GM18519 (cell line): ENCODE data around the gene GLRA3.
"Not testable (repeated sequence)": the region's sequence is repeated elsewhere in the genome, so short reads cannot be mapped to it uniquely, and the experiment has no call there.

Experiments
- ATAC-seq: cut with Tn5 transposase; IDR thresholded peaks from one replicate; pipeline ENCODE4 v1.9.1; 2021; ENCODE audit warnings: mild to moderate bottlenecking, moderate library complexity; ENCODE audit not compliant: unreplicated experiment, low FRiP score

GLRA3 gene

DNA sequence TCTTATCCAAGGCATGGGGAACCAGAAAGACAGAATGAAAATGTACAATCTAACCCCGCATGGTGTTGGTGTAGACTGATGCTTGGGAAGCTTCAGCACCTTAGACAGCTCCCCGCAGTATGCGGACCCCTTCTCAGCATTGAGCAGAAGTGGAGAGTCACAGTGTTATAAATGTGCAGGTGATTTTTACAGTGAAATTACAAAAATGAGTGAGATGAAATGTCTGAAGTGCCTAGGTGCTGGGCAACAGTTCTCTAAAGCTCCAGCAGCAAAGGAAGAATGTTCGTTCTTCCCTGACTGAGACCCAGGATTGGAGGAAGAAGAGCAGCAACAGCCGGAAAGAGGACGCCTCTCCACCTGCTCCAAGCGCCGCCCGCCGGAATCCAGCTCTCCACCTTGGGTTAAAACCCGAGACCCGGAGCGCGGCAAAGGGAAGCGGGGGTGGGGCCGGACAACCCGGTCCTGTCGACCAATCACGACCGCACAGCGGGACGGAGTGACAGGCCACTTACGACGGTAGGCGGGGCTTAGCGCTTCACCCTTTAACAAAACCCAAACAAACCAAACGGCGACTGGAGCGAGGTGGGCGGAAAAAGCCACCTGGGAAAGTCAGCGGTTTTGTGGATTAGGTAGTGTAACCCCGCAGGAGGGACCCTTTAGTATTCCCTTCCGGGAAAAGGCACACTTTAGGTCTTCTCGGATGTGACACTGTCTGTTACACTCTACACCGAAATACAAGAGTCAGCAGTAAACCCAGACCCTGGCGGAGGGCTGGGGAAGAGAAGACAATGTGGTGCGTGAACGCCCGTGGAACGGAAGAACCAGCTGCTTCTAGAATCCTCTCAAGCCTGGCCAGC, at the start of gene GLRA3:
GLRA3 (minus strand) TSS at position 403 of the 857 bp plus-strand sequence. CDS start 436 bp downstream, outside the sequence.
- no peak for ATAC-seq

DNA sequence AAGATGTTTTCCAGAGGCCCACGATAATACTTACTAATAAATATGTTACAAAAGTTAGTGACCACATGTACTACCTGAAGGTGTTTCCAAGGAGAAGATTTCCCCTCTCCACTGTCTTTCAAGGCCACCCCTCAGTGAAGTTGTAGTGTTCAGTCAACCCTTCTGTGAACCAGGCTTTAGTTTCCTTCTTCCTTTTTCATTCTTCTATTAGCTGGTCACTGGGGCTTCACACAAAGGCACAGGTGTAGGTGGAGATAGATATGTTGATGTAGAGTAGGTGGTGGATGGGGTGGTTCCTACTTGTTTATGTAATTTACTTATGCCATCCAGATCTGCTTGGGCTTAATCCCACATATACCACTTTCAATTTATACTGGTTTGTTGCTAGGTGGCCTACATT, 45.9 kb upstream of the GLRA3 start:
- ATAC-seq, result no peak

DNA sequence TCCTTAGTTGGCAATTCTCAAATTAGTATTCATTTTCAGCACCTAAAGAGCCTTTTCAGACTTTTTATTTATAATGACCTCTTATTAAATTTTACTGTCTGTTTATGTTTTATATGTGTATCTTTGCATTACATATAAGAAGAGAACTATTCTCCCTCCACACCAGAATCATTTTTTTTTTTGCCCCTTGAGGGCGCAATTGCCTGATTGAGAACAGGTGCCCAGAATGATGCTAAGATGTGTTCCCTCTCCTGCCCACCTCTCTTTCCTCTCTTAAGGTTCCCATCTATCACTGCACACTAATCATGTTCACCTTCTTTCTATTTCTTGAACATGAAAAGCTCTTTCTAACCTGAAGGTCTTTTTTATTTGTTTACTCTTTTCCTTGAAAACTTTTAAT, 44.9 kb upstream of the GLRA3 start:
- no peak for ATAC-seq

DNA sequence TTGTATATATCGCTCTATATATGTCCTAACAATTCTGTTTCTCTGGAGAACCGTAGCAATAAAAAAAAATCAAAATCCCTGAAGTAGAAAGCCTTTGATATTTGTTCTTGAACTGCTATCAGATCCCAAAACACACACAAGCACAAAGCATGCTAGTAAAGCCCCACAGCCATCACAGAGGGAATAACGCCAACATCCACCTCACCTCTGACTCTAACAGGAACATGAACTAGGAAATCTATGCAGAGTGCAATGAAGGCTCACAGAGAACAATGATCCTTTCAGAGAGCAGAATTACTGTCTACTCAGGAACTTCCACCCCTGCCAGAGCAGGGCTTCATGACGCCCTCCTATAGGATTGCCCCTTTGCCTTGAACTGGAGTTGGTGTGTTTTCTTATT, 44.1 kb upstream of the GLRA3 start:
- not testable (repeated sequence) for ATAC-seq

DNA sequence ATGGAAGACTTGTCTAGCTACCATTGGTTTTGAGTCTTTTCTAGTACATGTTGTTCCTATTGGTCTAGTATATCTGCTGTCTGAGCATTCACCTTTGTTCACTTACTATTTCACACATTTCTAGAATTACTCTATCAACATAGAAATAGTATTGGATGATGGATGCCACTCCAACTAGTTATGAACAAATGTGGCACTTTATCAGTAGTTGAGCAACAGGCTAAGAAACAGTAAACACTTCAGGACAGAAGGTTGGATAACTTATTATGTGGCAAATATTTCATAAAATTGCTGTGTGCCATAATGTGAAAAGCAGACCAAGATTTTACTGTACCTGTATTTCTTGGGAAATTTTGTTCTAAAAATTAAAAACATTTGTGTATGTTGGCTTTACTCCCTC, 42.4 kb upstream of the GLRA3 start:
- ATAC-seq, result no peak

DNA sequence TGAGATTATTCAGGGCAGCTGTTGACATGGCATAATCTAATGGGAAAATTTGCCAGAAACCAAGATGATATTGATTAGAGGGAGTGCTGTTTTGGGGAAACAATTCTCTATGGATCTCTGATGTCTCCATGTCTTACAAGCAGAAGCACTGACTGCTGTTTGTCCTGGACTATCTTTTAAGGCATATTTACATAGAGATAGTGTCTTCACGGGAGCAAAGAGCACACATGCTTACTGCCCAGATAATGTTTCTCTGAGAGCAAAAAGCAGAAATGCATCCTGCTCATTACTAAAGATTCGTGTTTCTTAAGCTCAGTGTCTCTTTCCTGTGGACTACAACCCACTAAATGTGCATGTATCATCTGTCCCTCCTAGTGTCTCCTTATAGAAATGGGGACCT, 41.3 kb upstream of the GLRA3 start:
- ATAC-seq, result no peak

DNA sequence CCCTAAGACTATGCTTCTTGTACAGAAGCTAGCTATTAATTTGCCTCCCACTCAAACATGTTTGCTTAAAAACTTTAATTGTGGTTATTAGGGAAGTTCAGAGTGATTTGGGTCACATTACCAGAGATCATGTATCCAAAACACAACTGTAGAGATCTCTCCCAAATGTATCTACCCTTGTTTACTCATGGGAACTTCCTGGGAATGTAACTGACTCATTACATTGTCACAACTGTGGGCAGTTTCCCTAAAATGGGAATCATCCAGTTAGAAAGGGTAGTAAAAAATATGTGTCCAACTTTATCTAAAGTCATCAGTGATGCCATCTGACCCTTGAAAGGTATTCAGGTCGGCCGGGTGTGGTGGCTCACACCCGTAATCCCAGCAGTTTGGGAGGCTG, 40.3 kb upstream of the GLRA3 start:
- no peak for ATAC-seq

DNA sequence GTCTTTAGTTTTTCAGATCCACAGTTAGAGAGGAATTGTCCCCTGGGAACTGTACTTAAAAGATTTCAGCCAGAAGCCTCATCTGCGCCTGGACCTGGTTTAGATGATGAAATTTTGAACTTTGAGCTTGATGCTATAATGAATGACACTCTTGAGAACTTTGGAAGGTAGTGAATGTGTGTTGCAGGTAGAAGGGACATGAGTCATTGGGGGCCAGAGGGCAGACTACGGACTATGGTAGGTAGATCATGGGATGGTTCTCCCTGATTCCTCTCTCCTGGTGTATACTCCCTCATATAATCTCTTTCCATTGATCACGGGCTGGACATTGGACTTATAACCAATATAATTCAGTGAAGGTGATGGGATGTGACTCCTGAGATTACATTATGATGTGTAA, 38.9 kb upstream of the GLRA3 start:
- ATAC-seq, result no peak

DNA sequence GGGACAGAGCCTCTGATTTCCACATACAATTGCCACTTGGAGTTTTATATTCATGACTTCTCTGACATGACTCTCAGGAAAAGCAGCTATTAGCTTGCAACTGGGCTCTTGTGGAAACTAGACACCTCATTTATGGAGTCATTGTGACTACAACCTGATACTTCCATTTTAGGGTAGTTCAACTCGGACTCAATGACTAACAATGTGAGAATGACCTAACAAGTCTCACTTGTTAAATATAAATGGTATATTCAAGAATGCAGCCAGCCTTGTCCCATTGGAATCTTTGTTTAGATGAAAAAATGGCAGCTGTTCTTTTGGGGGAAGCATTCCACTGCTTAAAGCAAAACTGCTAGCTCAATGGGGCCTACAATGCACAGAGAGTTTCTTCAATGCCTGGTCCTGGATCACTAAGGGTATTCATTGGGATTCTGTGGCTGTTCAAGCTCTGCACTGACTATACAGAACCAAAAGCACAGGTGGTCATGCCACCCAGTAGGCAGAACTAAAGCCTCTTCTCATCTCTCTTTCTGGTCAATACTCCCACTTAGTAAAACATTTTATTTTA, 36.5 kb upstream of the GLRA3 start:
- ATAC-seq, result no peak

DNA sequence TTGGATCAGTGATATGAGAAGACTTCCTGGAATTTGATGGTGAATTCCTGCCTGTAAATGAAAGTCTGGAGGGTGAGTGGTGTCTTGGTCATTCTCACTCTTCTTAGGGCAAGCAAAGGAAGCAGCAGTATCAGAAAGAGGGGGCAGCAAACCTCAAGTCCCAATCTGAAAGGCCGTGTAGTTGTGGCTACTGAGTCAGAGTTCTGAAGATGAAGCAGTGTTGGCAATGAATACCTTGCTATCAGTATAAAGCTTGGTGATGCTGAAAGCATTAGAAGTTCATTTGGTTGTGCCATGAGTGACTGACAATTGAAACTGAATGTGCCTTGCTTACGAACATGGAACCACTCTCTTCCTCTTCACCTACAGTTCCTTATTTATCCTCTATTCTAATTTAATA, 35.0 kb upstream of the GLRA3 start:
- no peak for ATAC-seq

DNA sequence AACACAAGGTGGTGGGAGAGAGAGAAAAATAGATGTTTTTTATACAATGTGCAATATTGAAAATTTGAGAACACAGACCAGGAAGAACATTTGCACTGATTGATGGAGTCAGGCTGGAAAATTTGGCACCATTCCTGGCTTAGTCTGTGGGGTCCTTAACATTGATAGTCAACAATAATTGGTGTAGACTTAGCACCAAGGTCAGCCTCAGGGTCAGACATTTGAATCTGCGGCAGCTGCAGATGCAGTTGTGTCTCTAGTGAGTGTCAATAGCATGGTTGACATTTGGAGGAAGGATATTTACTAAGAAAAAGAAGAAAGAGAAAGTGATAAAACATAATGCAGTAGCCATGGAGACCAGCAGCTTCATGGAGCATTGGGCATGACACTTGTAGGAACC, 31.5 kb upstream of the GLRA3 start:
- ATAC-seq, result no peak

DNA sequence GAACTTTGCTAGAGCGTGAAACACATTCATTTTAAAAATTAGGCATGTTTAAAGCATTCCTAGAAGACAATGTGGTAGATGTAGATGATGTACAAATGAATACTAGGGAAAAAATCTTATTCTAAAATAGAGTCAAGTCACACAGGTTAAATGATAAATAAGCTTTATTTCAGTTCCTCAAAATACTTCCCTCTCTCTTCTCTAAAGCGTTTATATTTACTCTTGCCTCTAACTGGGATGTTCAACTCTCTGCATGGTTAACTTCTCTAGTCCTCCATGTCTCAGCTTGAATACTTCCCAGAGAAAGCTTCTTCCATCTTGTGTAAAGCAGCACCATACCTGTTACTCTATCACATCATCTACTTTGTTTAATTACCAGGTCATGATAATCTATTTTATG, 30.9 kb upstream of the GLRA3 start:
- ATAC-seq, result no peak

DNA sequence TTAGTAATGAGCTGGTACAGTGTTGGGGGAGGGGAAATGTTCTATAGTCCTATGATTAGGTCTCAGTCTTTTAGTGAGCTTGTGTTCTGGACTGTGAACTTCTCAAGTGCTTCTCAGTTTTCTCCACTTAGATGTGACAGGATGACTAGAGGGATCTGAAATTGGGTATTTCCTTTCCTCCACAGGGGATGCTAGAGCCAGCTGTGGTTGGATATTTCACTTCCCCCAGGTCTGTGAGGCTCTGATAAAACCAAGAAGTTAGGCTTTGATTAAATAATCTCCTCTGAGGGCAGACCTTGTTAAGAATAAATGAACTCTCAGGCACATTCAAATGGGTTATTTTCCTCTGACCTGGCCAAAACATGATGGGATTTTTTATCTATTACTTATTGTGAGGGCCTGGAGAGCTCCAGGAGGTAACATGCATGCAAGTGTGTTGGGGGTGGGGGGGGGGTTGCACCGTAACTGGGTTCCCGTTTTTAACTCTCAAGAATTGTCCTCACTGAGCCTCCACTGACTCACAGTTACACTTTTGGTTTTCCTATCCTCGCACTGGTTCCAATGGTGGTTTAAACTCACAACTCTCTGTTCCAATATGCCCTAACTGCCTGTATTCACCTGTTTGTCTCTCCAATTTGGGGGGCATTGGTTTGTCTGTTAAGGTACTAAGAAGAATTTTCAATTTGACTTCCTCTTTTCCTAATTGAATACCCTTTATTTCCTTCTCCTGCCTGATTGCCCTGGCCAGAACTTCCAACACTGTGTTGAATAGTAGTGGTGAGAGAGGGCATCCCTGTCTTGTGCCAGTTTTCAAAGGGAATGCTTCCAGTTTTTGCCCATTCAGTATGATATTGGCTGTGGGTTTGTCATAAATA, 28.1 kb upstream of the GLRA3 start:
- ATAC-seq, result no peak

DNA sequence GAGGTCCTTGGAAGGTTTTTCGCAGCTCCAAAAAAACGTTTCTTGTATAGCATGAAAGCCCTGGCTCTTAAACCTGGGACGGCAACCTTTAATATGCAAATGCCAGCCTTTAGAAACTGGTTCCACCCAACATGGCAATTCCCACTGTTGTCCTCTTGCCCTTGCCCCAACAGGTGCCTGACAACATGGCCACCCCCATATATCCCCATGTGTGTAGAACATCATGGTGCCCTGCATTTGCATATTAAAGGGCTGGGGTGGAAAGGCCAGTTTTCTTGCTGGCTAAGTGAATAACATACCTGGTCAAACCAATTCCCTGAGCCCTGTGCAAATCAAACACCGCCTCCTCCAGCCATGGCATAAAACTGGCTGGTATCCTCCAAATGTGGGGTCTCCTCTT, 26.0 kb upstream of the GLRA3 start:
- ATAC-seq, result no peak

DNA sequence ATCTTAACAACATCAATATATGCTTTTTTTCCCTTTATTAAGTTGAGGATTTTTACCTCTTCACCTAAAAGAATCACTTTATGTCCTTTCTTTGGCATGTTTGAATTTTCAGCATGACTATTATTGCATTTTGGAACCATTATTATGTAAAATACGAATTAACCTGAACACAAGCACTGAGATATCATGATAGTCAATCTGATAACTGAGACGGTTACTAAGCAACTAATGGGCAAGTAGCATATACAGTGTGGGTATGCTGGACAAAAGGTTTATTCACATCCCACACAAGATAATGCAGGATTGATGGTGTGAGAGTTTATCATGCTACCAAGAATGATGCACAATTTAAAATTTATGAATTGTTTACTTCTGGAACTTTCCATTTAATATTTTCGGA, 24.6 kb upstream of the GLRA3 start:
- no peak for ATAC-seq

DNA sequence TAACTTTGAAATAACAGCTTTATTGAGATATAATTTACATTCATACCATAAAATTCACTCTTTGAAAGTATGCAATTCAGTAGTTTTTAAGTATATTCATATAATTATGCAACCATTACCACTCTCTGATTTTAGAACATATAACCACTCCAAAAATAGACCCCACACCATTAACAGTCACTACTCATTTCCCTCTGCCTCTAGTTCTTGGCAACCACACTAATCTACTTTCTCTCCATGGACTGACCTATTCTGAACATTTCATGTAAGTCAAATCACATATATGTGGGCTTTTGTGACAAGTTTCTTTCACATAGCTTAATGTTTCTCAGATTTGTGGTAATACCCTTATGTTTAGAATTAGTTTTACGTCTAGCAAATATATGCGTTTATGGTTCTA, 19.5 kb upstream of the GLRA3 start:
- no peak for ATAC-seq

DNA sequence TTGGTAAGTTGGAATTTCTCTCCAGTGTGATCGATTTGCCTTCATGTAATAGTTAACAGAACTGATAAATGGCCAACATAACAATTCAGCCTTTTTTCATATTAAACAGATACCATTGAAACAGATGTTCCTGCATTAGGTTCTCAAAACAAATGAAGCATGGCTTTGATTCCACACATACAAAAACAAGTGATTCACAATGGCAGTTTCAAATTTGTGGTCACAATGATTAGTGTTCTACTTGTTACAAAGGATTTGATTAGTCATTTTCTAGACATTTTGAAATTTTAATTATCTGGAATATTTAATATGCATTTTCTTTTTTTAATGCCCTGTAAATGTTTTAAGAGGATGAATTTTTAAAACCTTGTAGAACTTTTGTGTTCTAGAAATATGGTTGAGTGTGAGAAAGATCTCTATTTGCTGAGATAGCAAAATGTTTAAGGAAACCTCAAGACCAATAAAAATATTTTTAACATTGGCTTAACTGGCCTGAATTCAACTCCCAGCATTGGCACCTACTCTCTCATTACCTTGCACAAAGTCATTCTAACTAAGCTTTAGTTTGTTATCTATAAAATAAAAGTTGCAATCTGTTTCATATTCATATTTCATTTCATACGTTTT, 18.9 kb upstream of the GLRA3 start:
- no peak for ATAC-seq

DNA sequence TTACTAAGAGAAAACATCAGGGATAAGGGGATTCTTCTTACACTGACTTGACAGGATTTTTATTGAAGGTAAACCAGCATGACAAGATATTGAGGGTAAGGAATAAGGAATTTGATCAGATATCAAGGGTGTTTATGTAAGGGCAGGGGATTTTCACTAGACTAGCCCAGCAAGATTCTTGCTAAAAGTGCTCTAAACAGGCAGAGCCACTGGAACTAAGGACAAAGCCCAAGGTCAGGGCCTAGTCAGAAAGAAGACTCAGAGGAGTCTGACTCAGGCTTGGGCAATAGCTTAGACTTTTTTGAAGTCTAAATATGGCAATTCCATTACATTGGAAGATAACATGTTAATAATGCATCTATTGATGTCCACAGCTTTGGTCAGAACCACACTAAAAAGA, 6.5 kb upstream of the GLRA3 start:
- no peak for ATAC-seq

DNA sequence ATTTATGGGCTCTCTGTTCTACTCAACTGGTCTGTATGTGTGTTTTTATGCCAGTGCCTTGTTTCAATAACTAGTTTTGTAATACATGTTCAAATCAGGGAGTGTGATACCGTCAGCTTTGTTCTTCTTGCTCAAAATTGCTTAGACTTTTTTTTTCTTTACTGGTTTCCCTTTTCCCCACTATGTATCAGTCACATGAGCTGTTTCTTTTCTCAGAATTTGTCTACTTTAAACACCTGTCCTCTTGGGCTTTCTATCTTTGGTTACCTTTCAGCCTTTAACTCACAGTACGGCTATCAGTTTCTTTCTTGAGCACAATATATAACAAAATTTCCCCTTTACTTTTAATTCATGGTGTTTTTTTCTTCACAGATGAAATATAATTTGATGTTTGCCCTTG, 5.4 kb upstream of the GLRA3 start:
- no peak for ATAC-seq

DNA sequence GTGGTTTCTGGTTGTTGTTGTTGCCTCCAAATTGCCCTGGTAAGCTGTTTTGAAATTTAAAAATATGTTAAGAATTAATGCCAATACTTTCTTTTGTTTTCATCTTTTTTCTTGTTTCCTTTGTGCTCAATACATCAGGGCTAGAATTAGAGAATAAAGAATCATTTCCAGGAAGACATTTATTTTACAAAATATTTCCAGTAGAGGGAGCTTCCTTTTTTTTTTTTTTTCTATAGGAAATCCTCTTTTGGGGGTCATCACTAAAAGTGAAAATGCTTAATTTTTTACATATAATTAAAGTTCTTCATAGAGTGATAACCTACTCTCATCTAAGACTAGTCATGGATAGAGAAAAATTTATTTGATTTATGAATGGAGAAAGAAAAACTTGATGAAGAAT, 2.4 kb downstream of the GLRA3 start:
- ATAC-seq, result no peak

DNA sequence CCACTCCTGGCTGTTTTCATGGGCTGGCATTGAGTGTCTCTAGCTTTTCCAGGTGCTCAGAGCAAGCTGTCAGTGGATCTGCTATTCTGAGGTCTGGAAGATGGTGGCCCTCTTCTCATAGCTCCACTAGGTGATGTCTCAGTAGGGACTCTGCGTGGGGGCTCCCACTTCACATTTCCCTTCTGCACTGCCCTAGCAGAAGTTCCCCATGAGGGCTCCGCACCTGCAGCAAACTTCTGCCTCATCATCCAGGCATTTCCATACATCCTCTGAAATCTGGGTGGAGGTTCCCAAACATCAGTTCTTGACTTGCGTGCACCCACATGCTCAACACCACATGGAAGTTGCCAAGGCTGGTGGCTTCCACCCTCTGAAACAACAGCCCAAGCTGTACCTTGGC, 13.8 kb downstream of the GLRA3 start:
- ATAC-seq, result no peak
